Measurements from ENCODE around the gene TMEM121B.

TMEM121B gene

GRCh38 chr22:17115236-17115635 lies 5.9 kb downstream of the TMEM121B start:
- peak overlapping the region; percentile 20; the same call in 1 of the 2 replicates for H3K27ac ChIP-seq
- TF ChIP-seq ZFX (IDR thresholded peaks at IDR 0.05) = no peak
- TF ChIP-seq, protein P1, sequence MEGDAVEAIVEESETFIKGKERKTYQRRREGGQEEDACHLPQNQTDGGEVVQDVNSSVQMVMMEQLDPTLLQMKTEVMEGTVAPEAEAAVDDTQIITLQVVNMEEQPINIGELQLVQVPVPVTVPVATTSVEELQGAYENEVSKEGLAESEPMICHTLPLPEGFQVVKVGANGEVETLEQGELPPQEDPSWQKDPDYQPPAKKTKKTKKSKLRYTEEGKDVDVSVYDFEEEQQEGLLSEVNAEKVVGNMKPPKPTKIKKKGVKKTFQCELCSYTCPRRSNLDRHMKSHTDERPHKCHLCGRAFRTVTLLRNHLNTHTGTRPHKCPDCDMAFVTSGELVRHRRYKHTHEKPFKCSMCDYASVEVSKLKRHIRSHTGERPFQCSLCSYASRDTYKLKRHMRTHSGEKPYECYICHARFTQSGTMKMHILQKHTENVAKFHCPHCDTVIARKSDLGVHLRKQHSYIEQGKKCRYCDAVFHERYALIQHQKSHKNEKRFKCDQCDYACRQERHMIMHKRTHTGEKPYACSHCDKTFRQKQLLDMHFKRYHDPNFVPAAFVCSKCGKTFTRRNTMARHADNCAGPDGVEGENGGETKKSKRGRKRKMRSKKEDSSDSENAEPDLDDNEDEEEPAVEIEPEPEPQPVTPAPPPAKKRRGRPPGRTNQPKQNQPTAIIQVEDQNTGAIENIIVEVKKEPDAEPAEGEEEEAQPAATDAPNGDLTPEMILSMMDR (conservative IDR thresholded peaks at IDR 0.05) = no peak

- no peak overlapping the region for H3K27ac ChIP-seq
- TF ChIP-seq, protein P1 (conservative IDR thresholded peaks at IDR 0.05) = no peak
- no peak for TF ChIP-seq ZFX (IDR thresholded peaks at IDR 0.05)
These were observed 6.3 kb downstream of the TMEM121B start for GRCh38 chr22:17114898-17115235.

GRCh38 chr22:17114173-17114897 lies 6.8 kb downstream of the TMEM121B start:
- H3K27ac ChIP-seq = no peak overlapping the region
- no peak for TF ChIP-seq ZFX (IDR thresholded peaks at IDR 0.05)
- TF ChIP-seq, protein P1 (conservative IDR thresholded peaks at IDR 0.05) = no peak

GRCh38 chr22:17113600-17113999 lies 7.6 kb downstream of the TMEM121B start:
- no peak overlapping the region for H3K27ac ChIP-seq
- TF ChIP-seq ZFX (IDR thresholded peaks at IDR 0.05) = no peak
- TF ChIP-seq, protein P1 (conservative IDR thresholded peaks at IDR 0.05) = no peak

DNA sequence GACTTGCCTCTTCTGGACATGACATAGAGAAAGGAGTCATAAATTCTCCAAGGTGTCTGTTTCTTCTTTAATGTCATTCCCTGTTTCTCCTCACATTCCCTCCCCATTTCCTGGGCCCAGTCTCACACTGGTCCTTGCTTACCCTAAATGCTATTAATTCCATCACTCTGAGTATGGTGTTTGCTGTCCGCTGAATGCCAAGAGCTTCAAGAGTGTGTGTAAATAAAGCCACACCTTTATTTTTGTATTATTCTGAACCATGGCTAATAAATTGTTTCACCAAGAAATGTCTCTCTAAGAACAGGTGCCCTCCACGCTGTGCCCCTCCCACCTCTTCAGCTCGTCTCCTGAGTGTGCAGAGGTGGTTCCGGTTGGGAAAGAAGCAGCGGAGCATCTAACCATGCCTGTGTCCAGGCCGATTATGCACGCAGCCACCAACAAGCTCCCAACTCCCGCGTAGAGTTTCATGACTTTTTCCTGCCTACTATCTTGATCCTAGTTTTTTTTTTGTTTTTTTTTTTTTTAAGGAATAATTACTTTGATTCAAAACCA lies 8.6 kb downstream of the TMEM121B start:
- no peak overlapping the region for H3K27ac ChIP-seq
- TF ChIP-seq, protein P1 (conservative IDR thresholded peaks at IDR 0.05) = no peak
- no peak for TF ChIP-seq ZFX (IDR thresholded peaks at IDR 0.05)

DNA sequence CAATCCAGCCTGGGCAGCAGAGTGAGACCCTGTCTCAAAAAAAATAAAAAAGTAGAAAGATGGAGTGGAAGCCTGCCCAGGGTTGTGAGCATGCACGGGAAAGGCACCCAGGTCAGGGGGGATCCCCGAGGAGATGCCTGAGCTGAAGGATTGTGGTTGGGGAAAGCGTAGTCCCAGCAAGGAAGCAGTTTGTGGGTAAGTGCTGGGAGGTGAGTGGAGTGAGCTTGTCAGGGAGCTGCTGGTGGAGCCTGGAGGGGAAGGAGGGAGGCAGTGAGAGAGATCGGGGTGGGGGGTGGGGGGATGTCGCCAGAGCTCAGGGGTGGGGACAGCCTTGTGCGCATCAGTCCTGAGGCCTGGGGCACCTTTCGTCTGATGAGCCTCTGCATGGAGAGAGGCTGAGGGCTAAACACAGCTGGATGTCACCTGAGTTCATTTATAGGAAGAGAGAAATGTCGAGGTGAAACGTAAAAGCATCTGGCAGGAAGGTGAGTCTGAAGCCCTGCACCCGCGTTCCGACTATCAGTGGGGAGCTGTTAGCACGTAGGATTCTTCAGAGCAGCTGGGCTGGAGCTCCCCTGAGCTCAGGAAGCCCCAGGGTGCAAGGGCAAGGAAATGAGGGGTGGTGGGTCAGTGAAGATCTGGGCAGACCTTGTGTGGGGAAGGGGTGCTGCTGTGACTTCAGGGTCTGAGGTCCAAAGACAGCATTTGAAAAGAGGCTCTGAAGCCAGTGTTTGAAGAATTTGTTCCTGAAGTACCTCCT lies 10.2 kb downstream of the TMEM121B start:
- TF ChIP-seq ZFX (IDR thresholded peaks at IDR 0.05) = no peak
- TF ChIP-seq, protein P1 (conservative IDR thresholded peaks at IDR 0.05) = no peak

DNA sequence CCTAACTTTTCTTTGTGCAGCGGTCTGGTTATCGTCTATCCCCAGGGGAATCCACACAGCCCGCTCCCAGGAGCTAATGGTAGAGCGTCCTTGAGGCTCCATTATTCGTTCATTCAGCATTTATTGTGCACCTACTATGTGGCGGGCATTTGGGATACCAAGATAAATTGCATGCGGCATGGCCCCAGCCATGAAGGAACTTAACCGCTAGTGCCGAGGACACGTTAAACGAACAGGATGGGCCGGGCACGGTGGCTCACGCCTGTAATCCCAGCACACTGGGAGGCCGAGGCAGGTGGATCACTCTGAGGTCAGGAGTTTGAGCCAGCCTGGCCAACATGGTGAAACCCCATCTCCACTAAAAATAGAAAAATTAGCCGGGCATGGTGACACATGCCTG lies 11.2 kb downstream of the TMEM121B start:
- no peak overlapping the region for H3K27ac ChIP-seq
- TF ChIP-seq ZFX (IDR thresholded peaks at IDR 0.05) = no peak
- TF ChIP-seq, protein P1 (conservative IDR thresholded peaks at IDR 0.05) = no peak

More for the DNA sequence above, 10.2 kb downstream of the TMEM121B start:
- H3K27ac ChIP-seq = no peak overlapping the region

Measured in C4-2B (cell line).